PC-3 (cell line): Measurements from ENCODE around the gene MAFF. TPM values are rescaled to one million over a fixed set of nuclear protein-coding genes. Genes with fewer than 3 reads are reported as not detected.

ENCODE experiments used
- ATAC-seq: fragments of 200-7000 bp; cut with Tn5 transposase; 2 replicates; pipeline ENCODE4 v1.9.1; 2020; ENCODE audit warnings: mild to moderate bottlenecking, moderate library complexity
- BruUV-seq: library from RNA; stranded (reverse); fragments of 400-500 nt; replicated peaks from 2 replicates; lab custom pipeline; 2021; lab: Mats Ljungman, UMichigan
- CTCF ChIA-PET: fragments of 300-600 bp; sonication (Branson Sonifier 250); formaldehyde crosslinking; loops from one replicate; lab custom pipeline; 2022; ENCODE audit warnings: antibody characterized with exemption; lab: Charles Lee
- POLR2A ChIA-PET: fragments of 300-600 bp; sonication (Branson Sonifier 250); formaldehyde crosslinking; loops from one replicate; lab custom pipeline; 2022; ENCODE audit warnings: antibody characterized with exemption; ENCODE audit not compliant: unreplicated experiment; lab: Charles Lee
- DNase-seq: peaks from one replicate; pipeline ENCODE4 v3.0.0-alpha.2; 2015
- H2AFZ ChIP-seq: fragments of 300-600 bp; sonication (generic); 2 replicates; pipeline ENCODE4 v1.6.0; 2016; ENCODE audit warnings: antibody characterized with exemption, low read length
- H3F3A ChIP-seq: fragments of 300-600 bp; sonication (generic); one replicate; pipeline ENCODE4 v1.6.0; 2017; ENCODE audit warnings: antibody characterized with exemption, low read length, control low read depth, mild to moderate bottlenecking; ENCODE audit not compliant: unreplicated experiment
- H3K27ac ChIP-seq: fragments of 300-600 bp; sonication (generic); 2 replicates; pipeline ENCODE4 v1.5.1; 2016; ENCODE audit warnings: mild to moderate bottlenecking, low read length
- H3K27me3 ChIP-seq: fragments of 300-600 bp; sonication (generic); 2 replicates; pipeline ENCODE4 v1.6.1; 2016; ENCODE audit warnings: low read length, mixed read lengths
- H3K36me3 ChIP-seq: fragments of 300-600 bp; sonication (generic); 2 replicates; pipeline ENCODE4 v1.6.1; 2016; ENCODE audit warnings: low read depth, mixed run types, low read length, mixed read lengths
- H3K4me1 ChIP-seq: fragments of 300-600 bp; sonication (generic); 2 replicates; pipeline ENCODE4 v1.5.1; 2016; ENCODE audit warnings: low read length; ENCODE audit not compliant: insufficient read depth
- H3K4me2 ChIP-seq: fragments of 300-600 bp; sonication (generic); 2 replicates; pipeline ENCODE4 v1.6.0; 2016; ENCODE audit warnings: low read length
- H3K4me3 ChIP-seq: fragments of 300-600 bp; sonication (generic); 2 replicates; pipeline ENCODE4 v1.5.1; 2016; ENCODE audit warnings: mild to moderate bottlenecking, low read length, mixed read lengths
- H3K79me2 ChIP-seq: fragments of 300-600 bp; sonication (generic); 2 replicates; pipeline ENCODE4 v1.6.1; 2017; ENCODE audit warnings: low read length, mixed read lengths
- H3K9ac ChIP-seq: fragments of 300-600 bp; sonication (generic); 2 replicates; pipeline ENCODE4 v1.6.0; 2016; ENCODE audit warnings: mild to moderate bottlenecking, low read length
- H3K9me2 ChIP-seq: fragments of 300-600 bp; sonication (generic); replicated peaks from 2 replicates; pipeline ENCODE4 v1.6.1; 2016; ENCODE audit warnings: mixed run types, low read length, mixed read lengths
- H3K9me3 ChIP-seq: fragments of 300-600 bp; sonication (generic); 2 replicates; pipeline ENCODE4 v1.6.1; 2016; ENCODE audit warnings: low read length, mixed read lengths
- H4K20me1 ChIP-seq: fragments of 300-600 bp; sonication (generic); 2 replicates; pipeline ENCODE4 v1.6.1; 2016; ENCODE audit warnings: low read length, mixed read lengths
- EZH2 ChIP-seq: fragments of 300-600 bp; sonication (generic); IDR thresholded peaks from one replicate; pipeline ENCODE4 v1.6.1; 2017; ENCODE audit warnings: antibody characterized with exemption, mild to moderate bottlenecking, low read length; ENCODE audit not compliant: unreplicated experiment
- EZH2phosphoT487 ChIP-seq: fragments of 300-600 bp; sonication (generic); IDR thresholded peaks from 2 replicates; pipeline ENCODE4 v1.6.1; 2018; ENCODE audit warnings: mild to moderate bottlenecking, antibody characterized with exemption, low read length, borderline replicate concordance
- intact Hi-C: fragments of 100-400 bp; cut with micrococcal nuclease; formaldehyde crosslinking; loops from 2 replicates; pipeline ENCODE4 v1.9.0; 2023
- total RNA-seq: library from RNA; depleted of rRNA; stranded (reverse); fragments of >200 nt; gene quantifications from 2 replicates; pipeline ENCODE4 v1.2.3, GENCODE V29; 2014
- TF ChIP-seq, protein P1 (sequence below): fragments of 300-600 bp; sonication (generic); conservative IDR thresholded peaks from 2 replicates; pipeline ENCODE4 v1.5.1; 2017; ENCODE audit warnings: antibody characterized with exemption, low read depth, mild to moderate bottlenecking, low read length

MAFF gene
- total RNA-seq, 1 experiment from 2014 or later = 72.6 TPM

DNA sequence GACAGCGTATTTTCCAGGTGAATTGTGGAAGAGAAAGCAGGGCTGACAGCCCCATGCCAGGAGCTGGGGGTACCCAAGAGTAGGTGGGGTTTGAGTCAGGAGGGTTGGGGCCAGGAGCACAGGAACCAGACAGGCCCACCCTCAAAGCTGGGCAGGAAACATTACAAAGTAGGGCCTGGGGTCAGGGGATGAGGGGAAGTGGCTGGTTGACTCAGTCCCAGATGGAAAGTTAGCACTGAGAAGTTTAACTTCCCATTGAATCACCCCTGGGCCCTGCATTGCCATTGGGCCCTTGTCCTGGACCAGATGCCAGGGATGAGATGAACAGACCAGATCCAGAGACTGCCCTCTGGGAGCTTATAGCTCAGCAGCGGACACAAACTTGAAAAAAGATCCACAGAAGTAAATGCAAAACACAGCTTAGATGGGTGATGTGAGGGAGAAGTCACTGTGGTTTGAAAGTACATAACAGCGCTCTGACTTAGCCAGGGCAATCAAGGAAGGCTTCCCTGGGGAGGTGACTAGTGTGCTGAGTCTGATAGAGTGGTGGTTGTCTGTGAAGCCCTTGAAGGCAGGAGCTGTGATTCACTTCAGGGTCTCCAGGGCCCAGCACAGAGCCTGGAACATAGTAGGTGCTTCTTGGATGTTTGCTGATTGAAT is 2.2 kb downstream of the MAFF start:
- peak overlapping the region; percentile 92 for H3K9ac ChIP-seq
- H2AFZ ChIP-seq = no peak overlapping the region
- peaks cover 3% of the 10 kb centered on the region for H3F3A ChIP-seq
- H3K9me3 ChIP-seq = no peaks in the 10 kb centered on the region
- H3K79me2 ChIP-seq = peaks cover 64% of the 10 kb centered on the region
- peak overlapping the region; percentile 97 for H3K4me2 ChIP-seq
- BruUV-seq = no TSS peak
- TF ChIP-seq, protein P1, sequence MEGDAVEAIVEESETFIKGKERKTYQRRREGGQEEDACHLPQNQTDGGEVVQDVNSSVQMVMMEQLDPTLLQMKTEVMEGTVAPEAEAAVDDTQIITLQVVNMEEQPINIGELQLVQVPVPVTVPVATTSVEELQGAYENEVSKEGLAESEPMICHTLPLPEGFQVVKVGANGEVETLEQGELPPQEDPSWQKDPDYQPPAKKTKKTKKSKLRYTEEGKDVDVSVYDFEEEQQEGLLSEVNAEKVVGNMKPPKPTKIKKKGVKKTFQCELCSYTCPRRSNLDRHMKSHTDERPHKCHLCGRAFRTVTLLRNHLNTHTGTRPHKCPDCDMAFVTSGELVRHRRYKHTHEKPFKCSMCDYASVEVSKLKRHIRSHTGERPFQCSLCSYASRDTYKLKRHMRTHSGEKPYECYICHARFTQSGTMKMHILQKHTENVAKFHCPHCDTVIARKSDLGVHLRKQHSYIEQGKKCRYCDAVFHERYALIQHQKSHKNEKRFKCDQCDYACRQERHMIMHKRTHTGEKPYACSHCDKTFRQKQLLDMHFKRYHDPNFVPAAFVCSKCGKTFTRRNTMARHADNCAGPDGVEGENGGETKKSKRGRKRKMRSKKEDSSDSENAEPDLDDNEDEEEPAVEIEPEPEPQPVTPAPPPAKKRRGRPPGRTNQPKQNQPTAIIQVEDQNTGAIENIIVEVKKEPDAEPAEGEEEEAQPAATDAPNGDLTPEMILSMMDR = no peak
- no peak for TF ChIP-seq EZH2
- no peak for TF ChIP-seq EZH2phosphoT487
- H3K27ac ChIP-seq = peak overlapping the region; percentile 80
- no peaks in the 10 kb centered on the region for H3K9me2 ChIP-seq
- H3K36me3 ChIP-seq = peaks cover 5% of the 10 kb centered on the region; the same call in 1 of the 2 replicates
- no peaks in the 10 kb centered on the region for H3K27me3 ChIP-seq
- peaks cover 14% of the 10 kb centered on the region for H3K4me1 ChIP-seq
- ChIA-PET POLR2A (interaction anchor here (0.6 kb wide), 1 partner anchor 1840 kb away, joined by 4 read pairs; no protein-coding TSS in a partner anchor), CTCF (interaction anchor here (0.6 kb wide), 1 partner anchor 887 kb away, joined by 3 read pairs; no protein-coding TSS in a partner anchor)
- intact Hi-C loops = no loop called here
- peak; percentile 40 for DNase-seq
- H4K20me1 ChIP-seq = peaks cover 52% of the 10 kb centered on the region
- H3K4me3 ChIP-seq = peak overlapping the region; percentile 99
- ATAC-seq = no peak

DNA sequence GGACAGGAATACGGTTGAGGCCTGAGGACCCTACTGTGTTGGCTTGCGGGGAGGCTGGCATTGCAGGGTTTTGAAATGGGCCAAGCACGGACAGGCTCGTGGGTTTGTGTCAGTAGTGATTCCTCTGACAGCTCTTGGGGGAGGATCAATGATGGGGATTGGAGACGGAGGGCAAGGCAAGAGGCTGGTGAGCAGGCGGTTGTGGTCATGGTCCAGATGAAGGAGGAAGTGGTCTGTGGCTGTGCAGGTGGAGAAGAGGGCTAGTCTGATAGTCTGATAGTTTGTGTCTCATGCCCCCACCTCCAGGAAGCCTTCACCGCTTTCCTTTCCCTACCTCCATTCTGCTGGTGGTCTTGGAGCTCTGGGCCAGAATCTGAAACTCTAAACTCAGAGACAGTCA is 3.0 kb downstream of the MAFF start:
- ATAC-seq = no peak
- peaks cover 5% of the 10 kb centered on the region for H3K36me3 ChIP-seq
- no peak overlapping the region for H3K4me3 ChIP-seq
- BruUV-seq = no TSS peak
- peaks cover 71% of the 10 kb centered on the region for H3K79me2 ChIP-seq
- H3K4me1 ChIP-seq = peaks cover 14% of the 10 kb centered on the region
- no peak overlapping the region for H3K9ac ChIP-seq
- H3K9me3 ChIP-seq = no peaks in the 10 kb centered on the region
- TF ChIP-seq, protein P1 = no peak
- TF ChIP-seq EZH2phosphoT487 = no peak
- no peak for TF ChIP-seq EZH2
- no peaks in the 10 kb centered on the region for H3K9me2 ChIP-seq
- H3F3A ChIP-seq = peaks cover 3% of the 10 kb centered on the region
- H3K27ac ChIP-seq = no peak overlapping the region
- intact Hi-C loops = no loop called here
- DNase-seq = no peak
- H3K27me3 ChIP-seq = no peaks in the 10 kb centered on the region
- peak overlapping the region; percentile 97; the same call in 1 of the 2 replicates for H3K4me2 ChIP-seq
- H2AFZ ChIP-seq = no peak overlapping the region
- H4K20me1 ChIP-seq = peaks cover 54% of the 10 kb centered on the region
- POLR2A ChIA-PET = no interaction called here
- CTCF ChIA-PET = no interaction called here
